Loucy (cell line): ENCODE measurements around the gene SYP.

Experiments used
- H2AFZ ChIP-seq: fragments of 200-600 bp; sonication (generic); 2 replicates; pipeline ENCODE4 v1.6.0; 2016; ENCODE audit warnings: antibody characterized with exemption, mild to moderate bottlenecking, low read length, moderate library complexity
- H3F3A ChIP-seq: fragments of 200-600 bp; 2 replicates; pipeline ENCODE4 v1.6.0; 2016; ENCODE audit warnings: antibody characterized with exemption, low read depth, mild to moderate bottlenecking
- H3K27me3 ChIP-seq: fragments of 200-600 bp; sonication (generic); 2 replicates; pipeline ENCODE4 v1.6.1; 2014; ENCODE audit warnings: low read length, mild to moderate bottlenecking; ENCODE audit not compliant: insufficient read depth, poor library complexity, severe bottlenecking
- H3K36me3 ChIP-seq: fragments of 200-600 bp; sonication (generic); 2 replicates; pipeline ENCODE4 v1.6.1; 2016; ENCODE audit warnings: low read length; ENCODE audit not compliant: insufficient read depth
- H3K4me1 ChIP-seq: fragments of 200-600 bp; sonication (generic); 2 replicates; pipeline ENCODE4 v1.5.1; 2014; ENCODE audit warnings: low read length, mild to moderate bottlenecking; ENCODE audit not compliant: insufficient read depth, poor library complexity, severe bottlenecking
- H3K4me2 ChIP-seq: fragments of 200-600 bp; sonication (generic); 2 replicates; pipeline ENCODE4 v1.6.0; 2014; ENCODE audit warnings: antibody characterized with exemption, low read length, low read depth, mild to moderate bottlenecking; ENCODE audit not compliant: poor library complexity, severe bottlenecking
- H3K4me3 ChIP-seq: fragments of 200-600 bp; sonication (generic); 2 replicates; pipeline ENCODE4 v1.5.1; 2014; ENCODE audit warnings: low read length, mild to moderate bottlenecking, mixed read lengths; ENCODE audit not compliant: poor library complexity, severe bottlenecking
- H3K79me2 ChIP-seq: fragments of 200-600 bp; sonication (generic); 2 replicates; pipeline ENCODE4 v1.6.1; 2014; ENCODE audit warnings: low read length; ENCODE audit not compliant: insufficient read depth
- H3K9ac ChIP-seq: fragments of 200-600 bp; sonication (generic); 2 replicates; pipeline ENCODE4 v1.6.0; 2014; ENCODE audit warnings: mild to moderate bottlenecking, low read depth, low read length, moderate library complexity; ENCODE audit not compliant: poor library complexity, severe bottlenecking
- H3K9me2 ChIP-seq: fragments of 200-600 bp; sonication (generic); replicated peaks from 2 replicates; pipeline ENCODE4 v1.6.1; 2016; ENCODE audit warnings: low read depth, low read length, mixed read lengths
- H3K9me3 ChIP-seq: fragments of 200-600 bp; sonication (generic); 2 replicates; pipeline ENCODE4 v1.6.1; 2014; ENCODE audit warnings: mild to moderate bottlenecking, antibody characterized with exemption, low read length, low read depth; ENCODE audit not compliant: insufficient read depth
- H4K20me1 ChIP-seq: fragments of 200-600 bp; sonication (generic); 2 replicates; pipeline ENCODE4 v1.6.0; 2014; ENCODE audit warnings: antibody characterized with exemption, low read length, mild to moderate bottlenecking; ENCODE audit not compliant: insufficient read depth, poor library complexity, severe bottlenecking
- CTCF ChIP-seq: fragments of 200-600 bp; sonication (generic); conservative IDR thresholded peaks from 2 replicates; pipeline ENCODE4 v1.5.1; 2014; ENCODE audit warnings: mild to moderate bottlenecking, antibody characterized with exemption, low read length
- EZH2phosphoT487 ChIP-seq: fragments of 200-600 bp; IDR thresholded peaks from 2 replicates; pipeline ENCODE4 v1.6.1; 2018; ENCODE audit warnings: antibody characterized with exemption, mild to moderate bottlenecking, moderate library complexity, borderline replicate concordance

The SYP gene

GRCh38 chrX:49184294-49185281, 15.4 kb downstream of the SYP start:
- peak overlapping the region; percentile 89 for H3K4me3 ChIP-seq
- TF ChIP-seq EZH2phosphoT487, result no peak
- TF ChIP-seq CTCF, result no peak
- peaks cover 20% of the 10 kb centered on the region for H3K79me2 ChIP-seq
- H4K20me1 ChIP-seq, result peaks cover 3% of the 10 kb centered on the region
- H3K27me3 ChIP-seq, result no peaks in the 10 kb centered on the region
- no peaks in the 10 kb centered on the region for H3K36me3 ChIP-seq
- no peak overlapping the region for H2AFZ ChIP-seq
- H3F3A ChIP-seq, result no peaks in the 10 kb centered on the region
- peak overlapping the region; percentile 76 for H3K4me2 ChIP-seq
- no peaks in the 10 kb centered on the region for H3K9me2 ChIP-seq
- H3K9ac ChIP-seq, result peak overlapping the region; percentile 80
- peaks cover 8% of the 10 kb centered on the region for H3K4me1 ChIP-seq
- no peaks in the 10 kb centered on the region for H3K9me3 ChIP-seq

DNA sequence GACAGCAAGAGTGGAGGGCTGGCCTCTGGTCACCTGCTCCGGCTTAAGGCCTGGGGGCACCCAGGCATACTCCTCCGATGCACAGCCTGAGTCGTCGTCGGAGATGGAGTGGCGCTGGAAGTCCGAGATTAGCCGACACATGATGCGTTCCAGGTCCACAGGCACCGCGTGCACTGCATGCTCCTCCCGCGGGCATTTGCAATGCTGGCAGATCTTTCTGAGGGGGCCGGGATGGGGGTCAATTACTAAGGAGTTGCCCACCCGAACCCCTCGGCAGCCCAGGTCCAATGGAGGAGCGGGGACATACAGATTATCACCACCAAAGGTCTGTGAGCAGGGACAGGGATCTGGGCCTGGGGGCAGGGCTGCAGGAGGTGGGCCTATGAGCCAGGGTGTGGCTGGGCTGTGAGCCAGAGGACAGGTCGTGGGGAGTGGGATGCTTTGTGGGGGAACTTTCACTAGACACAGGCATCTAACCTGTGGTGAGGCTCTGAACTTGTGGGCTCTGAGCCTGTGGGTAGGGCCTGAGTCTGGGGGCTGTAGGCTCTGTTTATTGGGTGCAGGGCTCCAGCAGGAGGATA, 16.2 kb downstream of the SYP start:
- no peaks in the 10 kb centered on the region for H3K27me3 ChIP-seq
- no peaks in the 10 kb centered on the region for H3K9me2 ChIP-seq
- H2AFZ ChIP-seq, result no peak overlapping the region
- peaks cover 20% of the 10 kb centered on the region for H3K79me2 ChIP-seq
- H3K4me2 ChIP-seq, result no peak overlapping the region
- H3K4me1 ChIP-seq, result peaks cover 4% of the 10 kb centered on the region
- H3F3A ChIP-seq, result no peaks in the 10 kb centered on the region
- no peak overlapping the region for H3K4me3 ChIP-seq
- H3K9me3 ChIP-seq, result no peaks in the 10 kb centered on the region
- peaks cover 3% of the 10 kb centered on the region for H4K20me1 ChIP-seq
- TF ChIP-seq EZH2phosphoT487 (no peak), CTCF (no peak)
- no peaks in the 10 kb centered on the region for H3K36me3 ChIP-seq
- no peak overlapping the region for H3K9ac ChIP-seq

- no peak overlapping the region for H3K4me3 ChIP-seq
- H4K20me1 ChIP-seq, result peaks cover 4% of the 10 kb centered on the region
- peaks cover 9% of the 10 kb centered on the region; the same call in 1 of the 2 replicates for H3K79me2 ChIP-seq
- no peaks in the 10 kb centered on the region for H3K27me3 ChIP-seq
- H3K9ac ChIP-seq, result no peak overlapping the region
- H2AFZ ChIP-seq, result no peak overlapping the region
- H3K9me3 ChIP-seq, result no peaks in the 10 kb centered on the region
- H3F3A ChIP-seq, result no peaks in the 10 kb centered on the region
- peaks cover 7% of the 10 kb centered on the region for H3K4me1 ChIP-seq
- TF ChIP-seq EZH2phosphoT487 (no peak), CTCF (no peak)
- no peaks in the 10 kb centered on the region for H3K9me2 ChIP-seq
- no peaks in the 10 kb centered on the region for H3K36me3 ChIP-seq
- no peak overlapping the region for H3K4me2 ChIP-seq
Measured at GRCh38 chrX:49179358-49179757, 20.6 kb downstream of the SYP start.
